PC-3 (cell line): ENCODE data around the gene BAAT.

Source experiments
- CTCF ChIP-seq: fragments of 300-600 bp; sonication (generic); conservative IDR thresholded peaks from 2 replicates; pipeline ENCODE4 v1.5.1; 2017; ENCODE audit warnings: antibody characterized with exemption, low read depth, mild to moderate bottlenecking, low read length
- EZH2 ChIP-seq: fragments of 300-600 bp; sonication (generic); IDR thresholded peaks from one replicate; pipeline ENCODE4 v1.6.1; 2017; ENCODE audit warnings: antibody characterized with exemption, mild to moderate bottlenecking, low read length; ENCODE audit not compliant: unreplicated experiment

GRCh38 chr9:101432171-101432570 lies 47.4 kb upstream of the BAAT start:
- TF ChIP-seq CTCF (no peak), EZH2 (no peak)
